NCI-H2029 (cell line): ENCODE results near the gene JPT2.

Experiments used
- DNase-seq: peaks from one replicate; lab custom pipeline; 2025; lab: John Stamatoyannopoulos, UW

Gene JPT2

DNA sequence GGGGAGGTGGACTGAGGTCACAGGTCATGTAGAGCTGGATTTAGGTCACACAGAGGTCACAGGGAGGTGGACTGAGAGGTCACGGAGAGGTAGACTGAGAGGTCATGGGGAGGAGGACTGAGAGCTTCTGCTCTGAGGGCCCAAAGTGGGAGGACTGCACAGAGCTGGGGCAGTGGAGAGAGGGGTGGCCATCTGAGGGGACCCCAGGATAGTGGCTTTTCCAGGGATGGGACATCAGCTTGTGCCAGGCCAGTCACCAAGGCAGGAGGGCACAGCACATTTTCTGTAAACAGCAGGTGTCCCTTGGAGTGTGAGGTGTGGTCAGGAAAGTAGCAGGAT, 26.1 kb upstream of the JPT2 start:
- no peak for DNase-seq

DNA sequence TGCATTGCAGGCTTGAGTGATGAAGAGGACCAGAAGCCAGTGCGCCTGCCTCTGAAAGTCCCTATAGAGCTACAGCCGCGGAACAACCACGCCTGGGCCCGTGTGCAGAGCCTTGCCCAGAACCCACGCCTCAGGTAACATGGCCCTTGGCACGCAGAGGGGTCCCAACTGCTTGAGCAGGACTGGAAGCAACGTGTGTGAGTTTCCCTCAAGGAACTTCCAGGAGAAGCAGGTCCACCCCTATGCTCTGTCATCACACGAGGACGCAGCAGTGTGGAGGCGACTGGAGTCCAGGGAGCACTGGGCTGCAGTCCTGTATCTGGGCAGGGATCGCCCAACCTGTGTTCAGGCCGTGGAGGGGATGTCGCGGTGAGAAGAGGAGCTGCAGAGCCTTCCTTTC, 25.1 kb upstream of the JPT2 start:
- no peak for DNase-seq

DNA sequence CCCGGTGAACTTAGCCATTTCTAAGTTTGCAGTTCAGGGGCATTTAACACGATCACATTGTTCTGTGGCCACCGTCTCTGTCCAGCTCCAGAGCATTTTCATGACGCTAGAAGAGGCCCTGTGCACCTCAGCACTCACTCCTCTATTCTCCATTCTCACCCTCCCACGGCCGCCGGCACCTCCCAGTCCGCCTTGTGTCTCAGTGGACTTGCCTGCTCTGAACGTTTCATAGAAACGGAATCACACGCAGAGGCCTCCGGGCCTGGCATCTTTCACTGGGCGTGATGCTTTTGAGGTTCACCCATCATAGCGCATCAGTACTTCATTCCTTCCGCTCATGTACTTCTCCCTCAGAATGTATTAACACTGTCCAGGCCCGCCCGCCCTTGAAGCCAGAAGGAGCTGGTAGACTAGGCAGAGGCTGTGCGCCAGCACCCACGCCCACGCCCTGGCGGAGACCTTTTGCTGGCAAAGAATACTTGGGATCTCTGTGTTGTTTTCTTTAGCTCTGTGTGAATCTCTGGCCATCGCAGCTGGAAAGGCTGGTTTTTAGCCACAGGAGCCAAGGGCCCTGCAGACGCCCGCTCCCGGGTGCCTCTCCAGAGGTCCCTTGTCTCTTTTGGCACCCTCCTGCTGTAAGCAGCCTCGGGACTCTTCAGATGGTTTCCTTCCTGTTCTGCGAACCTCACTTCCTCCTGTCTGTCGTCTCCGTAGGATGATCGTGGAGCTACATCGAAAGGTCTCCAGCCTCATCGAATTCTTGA, 23.4 kb upstream of the JPT2 start:
- no peak for DNase-seq

DNA sequence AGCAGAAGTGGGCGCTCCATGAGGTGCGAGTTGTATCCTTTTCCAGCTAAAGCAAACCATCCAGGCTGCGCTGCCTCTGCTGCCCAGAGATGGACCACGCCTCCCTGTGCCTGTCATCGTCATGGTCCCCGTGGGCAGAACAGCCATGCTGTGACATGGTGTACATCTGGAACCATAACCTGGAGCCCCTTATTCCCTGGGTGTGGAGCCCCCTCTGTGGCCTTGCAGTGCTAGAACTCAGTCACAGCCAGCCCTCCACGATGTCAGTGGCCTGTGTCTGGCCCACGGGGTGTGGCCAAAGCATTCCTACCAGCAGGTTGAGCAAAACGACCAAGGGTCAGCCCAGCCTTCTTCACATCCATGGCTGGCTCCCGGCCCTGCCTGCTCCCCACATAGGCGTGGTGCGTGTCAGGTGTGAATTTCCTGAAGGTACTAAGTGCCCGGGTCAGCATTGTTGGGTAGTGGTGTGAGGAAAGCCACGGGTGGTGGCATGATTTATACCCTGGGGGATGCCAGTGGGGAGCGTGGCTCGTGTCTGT, 22.7 kb upstream of the JPT2 start:
- DNase-seq = no peak

DNA sequence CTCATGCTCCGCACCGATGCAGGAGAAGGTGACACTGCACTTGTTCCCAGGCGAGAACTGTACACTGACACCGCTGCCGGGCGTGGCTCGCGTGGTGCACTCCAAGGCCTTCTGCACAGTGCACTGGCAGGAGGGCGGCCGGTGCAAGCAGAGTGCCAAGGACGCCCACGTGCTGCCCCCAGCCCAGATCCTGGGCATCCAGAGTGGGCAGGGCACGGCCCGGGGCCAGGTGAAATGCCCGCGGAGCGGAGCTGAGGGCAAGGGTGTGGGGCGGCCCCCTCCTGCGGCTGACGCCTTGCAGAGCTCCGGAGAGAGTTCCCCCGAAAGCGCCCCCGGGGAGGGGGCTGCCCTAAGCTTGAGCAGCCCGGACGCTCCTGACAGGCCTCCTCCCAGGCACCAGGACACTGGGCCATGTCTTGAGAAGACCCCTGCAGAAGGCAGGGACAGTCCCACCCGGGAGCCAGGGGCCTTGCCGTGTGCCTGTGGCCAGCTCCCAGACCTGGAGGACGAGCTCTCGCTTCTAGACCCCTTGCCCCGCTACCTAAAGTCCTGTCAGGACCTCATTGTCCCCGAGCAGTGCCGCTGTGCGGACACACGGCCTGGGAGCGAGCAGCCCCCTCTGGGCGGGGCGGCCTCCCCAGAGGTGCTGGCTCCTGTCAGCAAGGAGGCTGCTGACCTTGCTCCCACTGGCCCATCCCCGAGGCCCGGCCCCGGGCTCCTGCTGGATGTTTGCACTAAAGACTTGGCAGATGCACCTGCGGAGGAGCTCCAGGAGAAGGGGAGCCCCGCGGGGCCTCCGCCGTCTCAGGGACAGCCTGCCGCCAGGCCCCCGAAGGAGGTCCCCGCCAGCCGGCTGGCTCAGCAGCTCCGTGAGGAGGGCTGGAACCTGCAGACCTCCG, 21.9 kb upstream of the JPT2 start:
- DNase-seq = no peak

DNA sequence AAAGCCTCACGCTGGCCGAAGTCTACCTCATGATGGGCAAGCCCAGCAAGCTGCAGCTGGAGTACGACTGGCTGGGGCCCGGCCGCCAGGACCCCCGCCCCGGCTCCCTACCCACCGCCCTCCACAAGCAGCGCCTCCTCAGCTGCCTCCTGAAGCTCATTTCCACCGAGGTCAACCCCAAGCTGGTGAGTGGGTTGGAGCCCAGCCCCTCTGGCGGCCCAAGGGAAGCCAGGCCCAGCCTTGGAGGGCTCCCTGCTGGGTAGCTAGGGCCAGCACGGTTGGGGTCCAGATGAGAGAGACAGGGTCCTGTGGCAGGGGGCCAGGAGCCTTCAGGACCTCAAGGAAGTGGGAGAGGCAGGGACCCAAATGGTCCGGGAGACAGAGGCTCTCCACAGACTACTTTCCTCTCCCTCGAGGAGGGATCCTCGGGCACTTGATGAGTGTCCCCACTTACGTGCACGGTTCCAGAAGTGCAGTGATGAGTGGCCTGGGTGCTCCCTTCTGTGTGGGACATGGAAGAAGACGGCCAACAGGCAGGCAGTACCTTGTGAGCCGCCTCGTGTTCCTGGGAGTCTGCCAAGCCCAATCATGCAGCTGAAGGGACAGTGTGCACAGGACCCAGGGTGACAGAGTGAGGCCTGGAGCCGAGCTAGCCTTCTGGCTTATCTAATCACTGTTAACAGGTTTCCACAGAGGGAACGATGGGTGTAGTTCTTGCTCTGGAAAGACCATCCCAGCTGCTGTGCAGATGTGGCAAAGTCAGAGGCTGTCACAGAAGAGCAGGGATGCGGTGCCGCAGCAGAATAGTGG, 21.1 kb upstream of the JPT2 start:
- no peak for DNase-seq

DNA sequence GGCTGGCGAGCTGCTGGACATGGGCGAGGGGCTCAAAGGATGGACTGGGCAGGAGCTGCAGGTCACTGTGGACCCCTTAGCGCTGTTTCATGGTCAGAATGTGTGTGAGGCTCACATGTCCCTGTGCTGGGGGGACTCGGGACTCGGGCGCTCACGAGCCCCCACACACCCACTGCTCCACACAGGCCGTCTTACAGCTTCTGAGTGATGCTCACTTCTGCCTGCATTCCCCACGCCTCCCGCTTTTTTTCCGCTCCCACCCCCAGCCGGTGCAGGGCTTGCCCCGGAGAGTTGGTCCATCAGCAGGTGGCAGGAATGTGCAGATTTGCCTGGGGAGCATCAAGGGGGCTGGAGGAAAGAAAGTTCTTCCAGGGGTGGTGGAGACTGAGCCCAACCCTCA, 20.2 kb upstream of the JPT2 start:
- DNase-seq = no peak

DNA sequence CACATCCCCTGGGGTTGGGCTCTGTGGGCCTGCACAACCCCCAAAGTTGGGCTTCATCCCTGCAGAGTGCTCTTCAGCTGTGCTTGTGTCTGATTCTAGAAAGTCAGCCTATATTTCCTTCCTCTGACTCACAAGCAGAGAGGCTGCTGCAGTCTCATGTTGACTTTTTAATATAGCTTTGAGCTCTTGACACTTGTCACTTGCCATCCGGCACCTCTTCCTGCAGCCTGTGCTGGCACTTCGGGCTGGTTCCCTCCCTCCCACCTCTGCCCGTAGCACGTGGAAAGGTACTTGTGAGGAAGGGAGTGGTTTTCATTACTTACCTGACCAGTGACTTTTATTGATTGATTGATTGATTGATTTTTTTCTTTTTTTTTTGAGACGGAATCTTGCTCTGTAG, 19.0 kb upstream of the JPT2 start:
- no peak for DNase-seq

DNA sequence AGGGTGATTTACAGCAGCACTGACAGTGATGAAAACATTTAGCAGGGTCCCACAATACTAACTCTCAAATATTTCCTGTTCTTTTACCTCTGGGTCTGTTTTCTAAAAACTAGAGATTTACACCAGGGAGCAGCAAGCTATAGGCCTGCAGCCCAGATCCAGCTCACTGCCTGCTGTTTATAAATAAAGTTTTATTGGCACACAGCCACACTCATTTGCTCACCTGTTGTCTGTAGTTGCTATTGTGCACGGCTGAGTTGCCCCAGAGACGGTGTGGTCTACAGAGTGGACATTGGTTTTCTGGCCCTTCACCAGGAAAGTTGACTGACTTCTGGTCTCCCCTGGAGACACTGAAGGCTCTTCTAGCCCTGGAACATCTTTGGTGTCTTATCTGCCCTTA, 16.3 kb upstream of the JPT2 start:
- DNase-seq = no peak

DNA sequence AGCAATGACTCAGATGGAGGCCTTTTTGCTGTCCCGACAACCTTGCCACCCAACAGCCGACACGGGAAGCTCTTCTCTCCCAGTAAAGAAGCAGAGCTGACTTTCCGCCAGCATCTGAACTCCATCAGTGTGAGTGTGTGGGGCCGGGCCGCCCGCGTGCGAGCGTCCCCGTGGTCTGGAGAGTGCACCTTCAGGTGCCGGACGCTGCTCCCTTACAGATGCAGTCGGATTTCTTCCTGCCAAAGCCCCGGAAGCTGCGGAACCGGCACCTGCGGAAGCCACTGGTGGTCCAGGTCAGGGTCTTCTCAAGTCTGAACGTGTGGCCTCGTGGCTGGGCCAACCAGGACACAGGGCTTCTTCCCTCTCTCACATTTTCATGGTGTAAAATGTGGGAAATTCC, 15.5 kb upstream of the JPT2 start:
- no peak for DNase-seq

DNA sequence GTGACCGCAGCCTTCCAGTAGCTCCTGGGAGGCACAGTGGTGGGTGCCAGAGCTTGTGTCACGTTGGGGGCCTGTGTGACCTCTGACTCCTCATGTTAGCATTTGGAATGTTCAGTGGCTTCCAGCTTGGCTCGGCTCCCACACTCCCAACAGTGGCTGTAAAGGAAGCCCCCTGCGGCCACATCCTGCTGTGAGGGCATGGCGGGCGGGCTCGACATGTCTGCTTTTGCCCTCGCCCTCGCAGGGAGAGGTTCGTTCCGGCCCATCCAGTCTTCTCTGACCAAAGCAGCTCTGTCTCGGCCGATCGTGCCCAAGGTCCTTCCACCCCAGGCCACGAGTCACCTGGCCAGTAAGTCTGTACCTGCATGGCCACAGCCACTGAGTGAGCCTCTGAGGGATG, 12.2 kb upstream of the JPT2 start:
- DNase-seq = no peak

DNA sequence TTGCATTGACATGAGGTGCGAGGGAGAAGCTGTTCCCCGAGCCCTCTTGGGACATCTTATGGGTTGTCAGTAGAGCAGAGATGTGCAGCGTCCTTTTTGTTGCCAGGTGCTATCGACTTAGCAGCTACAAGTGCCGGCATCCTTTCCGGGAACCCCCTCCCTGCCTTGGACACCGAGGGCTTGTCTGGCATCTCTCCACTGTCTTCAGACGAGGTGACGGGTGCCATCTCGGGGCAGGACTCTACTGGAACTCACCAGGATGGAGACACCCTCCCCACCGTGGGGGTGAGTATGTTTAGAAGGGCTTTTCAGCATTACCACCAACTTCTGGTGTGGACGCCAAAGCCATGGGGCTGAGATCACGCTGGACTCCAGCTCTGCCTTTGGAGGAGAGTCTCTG, 11.8 kb upstream of the JPT2 start:
- no peak for DNase-seq

DNA sequence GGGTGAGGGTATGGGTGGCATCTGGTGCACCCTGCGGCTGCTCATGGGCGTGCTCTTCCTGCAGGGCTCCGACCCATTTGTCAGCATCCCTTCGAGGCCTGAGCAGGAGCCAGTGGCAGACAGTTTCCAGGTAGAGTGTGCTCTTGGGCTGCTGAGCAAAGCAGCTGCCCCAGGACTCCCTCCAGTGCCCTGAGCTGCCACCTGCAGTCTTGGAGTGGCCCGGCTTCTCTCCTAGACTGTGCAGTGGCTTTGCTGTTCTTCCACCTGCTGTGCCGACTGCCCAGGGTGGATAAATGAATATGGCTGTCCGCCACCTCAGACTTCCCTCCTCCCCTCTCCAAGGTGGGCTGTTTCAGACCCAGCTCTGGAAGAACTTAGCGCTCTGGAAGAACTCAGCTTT, 10.8 kb upstream of the JPT2 start:
- DNase-seq = no peak

DNA sequence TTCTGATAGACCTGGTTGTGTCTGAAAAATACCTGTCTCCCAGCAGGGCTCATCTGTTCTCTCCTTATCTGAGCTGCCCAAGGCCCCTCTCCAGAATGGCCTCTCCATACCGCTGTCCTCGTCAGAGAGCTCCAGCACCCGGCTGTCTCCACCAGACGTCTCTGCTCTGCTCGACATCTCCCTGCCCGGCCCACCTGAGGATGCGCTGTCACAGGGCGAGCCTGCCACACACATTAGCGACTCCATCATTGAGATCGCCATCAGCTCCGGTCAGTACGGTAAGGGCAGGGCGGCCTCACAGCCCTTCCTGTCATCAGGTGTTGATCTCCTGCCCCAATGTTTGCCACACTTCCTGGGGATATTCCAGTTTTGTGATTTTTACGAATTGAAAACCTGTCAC, 10.2 kb upstream of the JPT2 start:
- no peak for DNase-seq

DNA sequence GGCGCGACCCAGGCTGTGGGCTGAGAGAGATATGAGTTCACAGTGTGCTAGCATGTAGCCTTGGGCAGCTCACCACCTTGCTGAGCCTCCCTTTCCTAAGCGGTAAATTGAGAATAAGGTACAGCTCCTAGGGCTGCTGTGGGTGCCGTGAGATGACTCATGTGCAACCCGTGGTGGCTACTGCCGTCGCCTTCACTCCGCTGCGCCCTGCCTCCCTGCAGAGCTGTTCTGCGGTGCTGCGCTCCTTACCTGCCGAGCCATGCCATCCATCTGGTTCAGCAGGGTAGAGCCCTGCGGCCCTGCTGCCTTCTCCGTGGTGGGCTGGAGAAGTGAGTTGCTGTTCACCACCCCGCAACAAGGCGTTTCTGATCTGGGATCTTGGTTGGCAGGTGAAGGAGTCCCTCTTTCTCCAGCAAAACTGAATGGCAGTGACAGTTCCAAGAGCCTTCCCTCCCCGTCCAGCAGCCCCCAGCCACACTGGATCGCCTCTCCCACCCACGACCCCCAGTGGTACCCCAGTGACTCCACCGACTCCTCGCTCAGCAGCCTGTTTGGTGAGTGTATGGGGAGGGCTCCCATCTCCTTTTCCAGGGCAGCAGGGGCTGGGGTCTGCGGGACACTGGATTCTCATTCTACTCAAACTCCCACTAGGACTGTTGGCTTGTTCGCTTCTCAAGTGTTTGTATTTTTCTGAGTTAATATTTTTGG, 9.3 kb upstream of the JPT2 start:
- no peak for DNase-seq

DNA sequence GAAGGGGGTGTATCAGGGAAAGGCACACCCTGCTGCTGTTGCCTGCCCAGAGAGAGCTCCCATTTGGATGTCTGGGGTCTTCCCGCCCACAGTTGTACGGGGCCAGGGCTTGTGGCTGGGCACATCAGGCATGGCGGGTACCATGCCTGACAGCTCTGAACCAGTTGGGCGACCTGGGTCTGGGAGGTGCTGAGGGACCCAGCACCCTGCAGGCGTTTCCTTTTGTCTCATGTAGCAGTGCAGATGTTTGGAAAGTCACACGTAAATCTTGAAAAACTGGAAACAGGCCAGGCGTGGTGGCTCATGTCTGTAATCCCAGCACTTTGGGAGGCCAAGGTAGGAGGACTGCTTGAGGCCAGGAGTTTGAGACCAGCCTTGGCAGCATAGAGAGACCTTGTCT, 8.4 kb upstream of the JPT2 start:
- no peak for DNase-seq

DNA sequence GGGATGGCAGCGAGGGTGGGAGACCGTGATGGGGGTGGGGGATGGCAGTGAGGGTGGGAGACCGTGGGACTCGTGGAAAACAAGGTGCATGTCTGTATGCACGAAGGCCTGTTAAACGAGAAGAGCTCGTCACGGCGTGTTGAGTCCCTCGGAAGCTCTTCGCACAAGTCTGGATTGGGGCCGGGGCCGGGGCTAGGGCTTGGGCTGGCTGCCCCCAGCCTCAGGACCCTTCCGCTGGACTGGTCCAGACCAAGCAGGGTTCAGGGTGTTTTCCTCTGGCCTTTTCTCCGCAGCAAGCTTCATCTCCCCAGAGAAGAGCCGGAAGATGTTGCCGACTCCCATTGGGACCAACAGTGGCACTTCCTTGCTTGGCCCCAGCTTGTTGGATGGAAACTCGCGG, 7.7 kb upstream of the JPT2 start:
- no peak for DNase-seq

DNA sequence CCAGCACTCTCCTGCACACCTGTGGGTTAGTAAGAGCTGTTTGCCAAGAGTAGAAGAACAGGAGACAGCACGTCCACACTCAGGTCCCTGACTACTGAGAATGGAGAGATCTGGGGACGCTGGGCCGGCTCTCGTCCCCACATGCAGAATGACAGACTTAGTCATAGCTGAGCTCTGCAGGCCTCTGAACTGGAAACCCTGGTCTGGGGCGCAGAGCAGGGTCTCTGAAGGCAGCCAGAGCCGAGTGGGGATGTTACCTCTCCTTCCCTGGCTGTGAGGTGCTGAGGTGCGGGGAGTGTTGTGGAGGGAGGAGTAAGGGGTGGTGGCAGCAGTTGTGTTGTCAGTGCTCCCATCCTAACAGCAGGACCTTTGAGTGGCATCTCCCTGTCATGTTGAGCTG, 7.2 kb upstream of the JPT2 start:
- no peak for DNase-seq

DNA sequence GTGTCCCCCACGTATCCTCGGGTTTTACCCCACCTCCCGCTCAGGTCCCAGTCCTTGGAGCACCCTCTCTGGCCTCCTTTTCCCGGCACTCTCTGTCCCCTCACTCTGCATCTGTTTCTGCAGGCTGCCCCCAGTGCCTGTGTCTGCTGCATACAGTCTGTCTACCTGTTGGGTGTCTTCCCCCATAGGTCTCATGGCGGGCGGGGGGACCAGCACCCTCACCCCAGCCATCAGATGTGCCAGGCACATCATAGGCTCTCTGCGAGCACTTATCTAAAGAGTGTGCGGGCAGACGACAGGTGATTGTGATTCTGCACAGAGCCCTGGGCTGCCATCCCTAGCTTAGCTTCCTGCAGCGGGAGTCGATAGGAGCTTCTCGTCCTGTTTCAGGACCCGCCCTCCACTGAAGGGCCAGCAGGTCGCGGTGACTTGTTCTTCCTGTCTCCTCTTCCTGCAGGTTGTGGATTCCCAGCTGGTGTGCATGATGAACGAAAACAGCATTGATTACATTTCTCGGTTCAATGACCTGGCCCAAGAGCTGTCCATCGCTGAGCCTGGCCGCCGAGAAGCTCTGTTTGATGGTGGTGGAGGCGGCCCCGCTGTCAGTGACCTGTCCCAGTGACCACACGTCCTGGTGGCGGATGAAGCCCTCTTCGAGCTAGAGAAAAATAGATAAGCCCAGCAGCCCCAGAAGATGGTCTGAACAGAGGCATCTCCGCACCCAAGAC, 4.5 kb upstream of the JPT2 start:
- DNase-seq = no peak

DNA sequence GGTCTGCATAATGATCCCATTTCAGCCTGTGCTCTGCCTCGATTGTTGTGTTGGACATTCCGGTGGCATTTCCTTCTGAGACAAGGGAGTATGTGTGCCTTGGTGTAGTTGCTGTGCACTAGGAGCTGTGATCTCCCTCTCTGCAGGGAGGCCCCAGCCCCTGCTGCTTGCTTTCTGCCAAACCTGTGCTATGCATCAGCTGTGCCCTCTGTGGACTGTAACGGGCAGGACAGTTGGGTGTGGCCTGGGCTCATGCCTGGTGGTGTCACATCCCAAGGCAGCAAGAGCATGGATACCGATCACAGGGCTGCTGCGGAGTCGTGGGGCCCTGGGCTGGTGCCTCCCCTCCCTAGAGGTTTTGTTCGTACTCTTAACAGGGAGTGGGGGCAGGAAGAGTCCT, 3.8 kb upstream of the JPT2 start:
- DNase-seq = no peak
